ENCODE results near the gene SH3GLB1.
"Not testable (repeated sequence)": the region's sequence is repeated elsewhere in the genome, so short reads cannot be mapped to it uniquely, and the experiment has no call there.

SH3GLB1 gene

DNA sequence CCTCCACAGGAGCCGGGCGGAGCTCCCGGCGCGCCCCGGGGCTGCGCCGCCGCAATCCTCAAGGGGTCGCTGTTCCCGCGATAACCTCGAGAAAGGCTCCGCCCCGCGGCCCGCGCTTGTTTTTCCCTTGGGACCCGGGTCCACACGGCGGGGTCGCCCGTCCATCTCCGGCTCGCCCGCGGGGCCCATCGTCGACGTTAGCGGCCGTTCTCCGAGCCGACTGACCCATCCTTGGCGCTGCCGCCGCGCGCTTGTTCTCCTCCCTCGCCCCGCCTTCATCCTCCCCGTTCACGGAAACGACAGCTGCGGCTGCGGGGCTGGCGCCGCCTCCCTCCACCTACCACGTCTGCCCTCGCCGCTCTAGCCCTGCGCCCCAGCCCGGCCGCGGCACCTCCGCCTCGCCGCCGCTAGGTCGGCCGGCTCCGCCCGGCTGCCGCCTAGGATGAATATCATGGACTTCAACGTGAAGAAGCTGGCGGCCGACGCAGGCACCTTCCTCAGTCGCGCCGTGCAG lies at the start of gene SH3GLB1:
SH3GLB1 (plus strand) TSS at position 119 of the 514 bp plus-strand sequence; CDS start at position 443, 324 bp downstream.
- no peak for FAIRE-seq

DNA sequence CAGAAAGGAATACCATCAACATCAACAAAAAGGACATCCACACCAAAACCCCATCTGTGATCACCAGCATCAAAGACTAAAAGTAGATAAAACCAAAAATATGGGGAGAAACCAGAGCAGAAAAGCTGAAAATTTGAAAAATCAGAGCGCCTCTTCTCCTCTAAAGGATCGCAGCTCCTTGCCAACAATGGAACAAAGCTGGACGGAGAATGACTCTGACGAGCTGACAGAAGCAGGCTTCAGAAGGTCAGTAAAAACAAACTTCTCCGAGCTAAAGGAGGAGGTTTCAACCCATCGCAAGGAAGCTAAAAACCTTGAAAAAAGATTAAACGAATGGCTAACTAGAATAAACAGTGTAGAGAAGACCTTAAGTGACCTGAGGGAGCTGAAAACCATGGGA lies 46.0 kb upstream of the SH3GLB1 start:
- not testable (repeated sequence) for FAIRE-seq

DNA sequence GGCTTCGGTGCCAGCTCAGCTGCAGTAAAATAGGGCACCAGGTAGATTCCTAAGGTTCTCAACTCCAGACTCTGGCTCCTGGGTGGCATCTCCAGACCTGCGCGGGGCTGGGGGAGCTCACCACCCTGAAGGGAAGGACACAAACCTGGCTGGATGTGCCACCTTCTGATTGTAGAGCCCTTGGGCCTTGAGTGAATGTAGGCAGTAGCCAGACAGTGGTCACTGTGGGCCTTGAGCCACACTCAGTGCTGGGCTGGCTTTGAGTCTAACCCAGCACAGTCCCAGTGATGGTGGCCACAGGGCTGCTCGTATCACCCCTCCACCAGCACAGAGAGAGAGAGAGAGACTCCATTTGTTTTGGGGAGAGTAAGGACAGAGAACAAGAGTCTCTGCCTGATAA lies 38.0 kb upstream of the SH3GLB1 start:
- FAIRE-seq = no peak

DNA sequence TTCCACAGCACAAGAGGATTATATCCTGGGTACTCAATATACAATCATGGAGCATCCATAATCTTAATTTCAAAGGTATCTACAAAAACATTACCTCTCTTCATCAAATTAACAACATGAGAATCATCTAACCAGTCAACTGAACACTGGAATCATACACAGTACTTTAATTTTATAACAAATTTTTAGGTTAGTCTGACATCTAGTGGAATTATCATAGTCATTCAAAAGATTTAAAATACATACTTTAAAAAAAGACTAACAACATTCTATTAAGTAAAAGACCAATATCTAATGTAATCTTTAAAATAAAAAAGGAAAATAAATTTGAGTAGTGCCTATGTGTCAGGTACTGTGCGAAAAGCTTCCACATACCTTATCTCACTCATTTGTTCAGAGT lies 16.8 kb upstream of the SH3GLB1 start:
- peak; percentile 79 for FAIRE-seq

DNA sequence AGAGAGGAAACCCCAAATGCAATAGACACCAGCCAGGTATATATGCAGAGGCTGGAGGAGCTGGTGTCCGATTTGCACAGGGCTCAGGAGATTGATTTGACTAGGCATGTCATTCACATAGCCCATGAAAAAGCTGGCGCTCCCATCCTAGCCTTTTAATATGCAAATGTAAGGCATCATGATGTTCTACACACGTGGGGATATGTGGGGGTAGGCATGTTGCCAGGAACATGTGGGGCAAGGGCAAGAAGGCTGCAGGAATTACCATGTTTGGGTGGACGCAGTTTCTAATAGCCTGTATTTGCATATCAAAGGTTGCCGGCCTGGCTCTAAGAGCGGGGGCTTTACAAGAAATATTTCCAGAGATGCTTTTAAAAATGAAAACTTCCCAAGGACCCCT lies 11.7 kb upstream of the SH3GLB1 start:
- FAIRE-seq = no peak

DNA sequence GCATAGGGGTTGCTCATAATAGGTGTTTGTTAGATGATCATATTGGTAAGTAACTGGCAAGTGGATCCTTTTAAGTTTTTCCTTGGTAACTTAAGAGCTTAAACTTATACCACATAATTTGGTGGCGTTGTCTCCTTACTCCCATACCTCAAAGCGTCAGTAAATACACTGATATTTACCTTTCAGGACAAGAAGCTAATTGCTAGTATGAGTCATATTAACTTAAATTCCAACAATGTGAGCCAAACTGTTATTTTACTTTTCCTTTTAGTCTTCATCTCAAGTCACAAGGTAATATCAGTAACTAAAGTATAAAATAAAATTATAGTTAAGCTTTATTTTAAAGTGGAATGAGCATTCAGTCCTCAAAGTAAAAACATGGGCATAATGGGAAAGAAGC lies 9.0 kb upstream of the SH3GLB1 start:
- FAIRE-seq = no peak

DNA sequence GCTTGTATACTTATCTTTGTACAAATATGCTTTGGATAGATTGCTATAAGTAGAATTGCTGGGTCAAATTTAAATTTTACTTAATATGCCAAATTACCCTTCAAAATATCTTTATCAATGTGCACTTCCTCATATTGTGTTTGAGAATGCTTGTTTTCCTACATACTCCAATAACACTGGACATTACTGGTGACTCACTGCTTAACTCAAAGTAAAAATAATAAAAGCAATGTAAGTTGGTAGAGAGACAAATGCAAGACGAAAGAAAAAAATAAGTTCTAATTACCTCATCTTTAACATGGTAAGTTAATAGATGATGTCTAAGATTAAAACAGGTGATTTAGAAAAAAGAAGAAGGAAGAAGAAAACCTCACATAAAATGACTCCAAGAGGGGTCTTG lies 7.9 kb upstream of the SH3GLB1 start:
- no peak for FAIRE-seq

DNA sequence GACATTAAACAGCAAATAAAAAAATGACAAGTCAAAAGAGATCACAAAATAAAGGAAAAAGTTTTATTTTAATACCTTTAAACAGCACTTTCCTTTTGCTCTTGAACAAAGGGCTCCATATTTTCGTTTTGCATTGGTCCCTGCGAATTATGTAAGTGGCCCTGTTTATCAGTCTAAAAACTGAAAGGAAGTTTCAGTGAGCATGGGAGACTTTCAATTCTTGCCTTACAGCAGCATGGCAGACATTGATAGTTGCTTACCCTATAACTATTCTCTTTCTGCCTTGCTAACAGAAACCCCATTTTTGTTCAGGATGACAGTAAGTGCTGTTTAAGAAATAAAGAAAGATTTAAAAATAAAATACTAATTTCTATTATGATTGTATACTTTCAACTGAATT lies 5.2 kb upstream of the SH3GLB1 start:
- FAIRE-seq = no peak

DNA sequence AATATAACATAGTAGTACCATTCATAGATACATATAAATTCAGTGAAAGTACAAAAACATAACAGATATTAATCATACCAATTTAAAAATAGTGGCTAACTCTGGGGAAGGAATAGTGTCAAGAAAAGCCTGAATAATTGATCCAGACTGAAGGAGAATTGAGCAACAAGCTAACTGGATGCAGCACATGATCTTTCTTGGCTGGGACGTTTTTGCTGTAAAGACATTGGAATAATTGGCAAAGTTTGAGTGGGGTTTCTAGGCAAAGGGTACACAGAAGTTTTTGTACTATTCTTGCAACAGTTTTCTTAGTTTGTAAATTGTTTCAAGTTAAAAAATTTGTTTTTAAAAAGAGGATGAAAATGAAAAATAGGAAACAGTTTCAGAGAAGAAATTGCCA lies 2.6 kb upstream of the SH3GLB1 start:
- FAIRE-seq = no peak

DNA sequence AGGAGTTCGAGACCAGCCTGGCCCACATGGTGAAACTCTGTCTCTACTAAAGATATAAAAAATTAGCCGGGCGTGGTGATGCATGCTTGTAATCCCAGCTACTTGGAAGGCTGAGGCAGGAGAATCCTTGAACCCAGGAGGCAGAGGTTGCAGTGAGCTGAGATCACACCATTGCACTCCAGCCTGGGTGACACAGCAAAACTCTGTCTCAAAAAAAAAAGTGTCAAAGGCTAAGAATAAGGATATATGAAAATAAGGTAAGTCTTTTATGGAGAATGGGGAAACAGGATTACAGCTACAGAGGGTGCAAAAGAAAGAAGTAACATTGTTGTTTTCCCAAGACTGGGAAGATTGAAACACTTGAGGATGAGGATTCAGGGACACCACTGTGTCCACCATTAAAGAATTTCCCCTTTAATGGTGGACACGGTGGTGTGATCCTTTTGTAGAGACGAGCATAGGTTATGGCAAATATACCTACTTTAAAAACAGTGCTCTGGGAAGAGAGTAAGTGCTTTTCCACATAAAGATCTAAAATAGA lies 1.4 kb upstream of the SH3GLB1 start:
- not testable (repeated sequence) for FAIRE-seq

DNA sequence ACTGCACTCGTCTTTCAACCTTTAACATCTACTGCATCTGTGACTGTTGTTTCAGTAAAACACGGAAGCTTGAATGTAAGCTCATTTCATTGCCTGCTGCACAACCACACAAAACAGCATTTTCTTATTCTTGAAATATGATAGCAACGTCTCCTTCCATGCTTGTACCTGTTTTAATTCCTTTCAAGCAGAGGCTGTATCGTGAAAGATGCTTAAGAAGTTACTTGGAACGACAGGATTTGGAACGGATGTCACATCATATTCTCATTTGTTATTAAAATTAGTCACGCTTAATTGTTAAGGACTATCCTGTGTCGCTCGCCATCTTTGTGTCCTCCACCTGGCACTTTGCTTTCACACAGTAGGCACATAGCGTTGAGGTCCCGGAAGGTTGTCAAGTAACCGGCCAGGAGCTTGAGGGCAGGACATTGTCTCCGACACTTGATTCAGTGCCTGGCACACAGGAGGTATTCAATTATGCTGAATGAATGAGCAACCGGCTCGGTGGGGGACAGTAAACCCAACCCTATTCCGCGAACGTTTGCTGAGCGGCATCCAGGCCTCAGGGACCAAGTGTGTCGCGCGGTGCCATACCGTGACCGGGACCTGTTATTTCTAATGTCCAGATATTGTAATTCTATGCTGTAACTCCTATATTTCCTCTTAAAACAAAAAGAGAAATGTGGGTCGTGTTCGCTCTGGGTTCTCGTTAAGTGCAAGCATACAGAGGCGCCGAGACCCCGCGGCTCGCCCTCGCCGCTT lies 499 bp upstream of the SH3GLB1 start:
- no peak for FAIRE-seq

DNA sequence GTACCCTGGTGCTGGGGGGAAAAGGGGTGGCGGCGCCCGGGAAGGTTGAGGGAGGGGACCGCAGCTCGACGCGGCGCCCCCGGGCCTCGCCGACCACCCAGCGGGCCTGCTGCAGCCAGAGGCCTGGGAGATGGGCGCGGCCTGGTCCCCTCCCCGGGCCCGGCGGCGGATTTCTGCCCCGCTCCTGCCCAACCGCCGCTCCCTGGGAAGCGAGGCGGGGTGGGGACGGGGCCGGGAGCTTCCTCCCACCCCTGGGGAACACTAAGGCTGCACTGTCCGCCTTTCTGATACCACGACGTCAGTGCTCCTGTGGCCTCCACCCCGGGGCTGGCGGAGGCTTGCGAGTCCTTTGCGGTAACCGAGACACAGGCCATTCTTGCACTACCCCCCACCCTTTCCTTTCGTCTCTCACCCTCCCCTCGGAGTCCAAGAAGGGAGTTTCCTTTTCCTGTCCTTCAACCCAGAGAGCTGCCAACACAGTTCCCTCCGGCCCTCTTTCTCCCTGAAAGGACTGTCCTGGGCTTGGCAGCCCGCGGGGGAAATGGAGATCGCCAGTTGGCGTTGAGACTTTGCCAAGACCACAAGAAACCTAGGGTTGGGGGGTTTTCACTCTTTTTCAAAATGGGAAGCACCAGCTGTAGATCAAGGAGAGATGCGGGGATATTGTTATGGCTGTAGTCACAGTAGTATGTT lies 742 bp downstream of the SH3GLB1 start:
- no peak for FAIRE-seq

DNA sequence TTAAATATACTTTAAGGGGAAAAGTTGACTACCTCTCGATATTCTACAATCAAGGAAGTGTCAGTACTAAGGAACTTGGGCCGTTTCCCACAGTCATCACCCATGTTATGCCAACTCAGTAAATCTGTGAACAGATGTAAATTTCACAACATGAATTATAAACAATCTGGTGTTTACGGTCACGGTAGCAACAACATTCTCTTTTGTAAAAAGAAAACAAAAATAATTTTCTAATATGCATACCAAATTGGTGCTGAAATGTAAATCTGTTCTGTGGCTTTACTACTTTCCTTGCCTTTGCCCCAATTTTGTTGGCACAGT lies 1.2 kb downstream of the SH3GLB1 start:
- FAIRE-seq = no peak

DNA sequence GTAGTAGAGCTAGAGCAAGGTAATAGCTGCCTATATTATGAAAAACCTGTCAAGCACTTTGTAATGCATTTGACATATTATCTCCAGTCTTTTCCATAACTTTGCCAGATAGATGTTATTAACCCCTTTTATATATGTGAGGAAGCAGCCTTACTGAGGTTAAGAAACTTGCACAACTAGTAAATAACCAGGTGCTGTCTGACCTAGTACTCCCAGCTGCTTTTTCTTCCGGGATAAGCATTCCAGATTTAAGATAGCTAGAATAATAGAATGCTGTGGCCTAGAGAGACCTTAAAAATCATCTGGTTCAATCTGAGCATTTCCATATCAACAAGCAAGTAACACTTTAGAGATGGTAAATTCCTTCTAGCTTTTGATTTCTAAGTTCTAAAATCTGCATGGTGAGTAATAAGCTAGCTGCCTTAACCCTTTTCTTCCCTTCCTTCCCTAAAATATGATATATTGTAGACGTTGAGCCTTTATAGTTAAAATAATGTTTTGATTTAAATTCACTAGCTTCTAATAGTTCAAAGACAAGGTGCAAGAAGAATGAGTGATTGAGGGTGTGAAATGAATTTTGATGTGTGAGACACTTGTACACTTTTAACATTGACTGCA lies 1.8 kb downstream of the SH3GLB1 start:
- FAIRE-seq = no peak

DNA sequence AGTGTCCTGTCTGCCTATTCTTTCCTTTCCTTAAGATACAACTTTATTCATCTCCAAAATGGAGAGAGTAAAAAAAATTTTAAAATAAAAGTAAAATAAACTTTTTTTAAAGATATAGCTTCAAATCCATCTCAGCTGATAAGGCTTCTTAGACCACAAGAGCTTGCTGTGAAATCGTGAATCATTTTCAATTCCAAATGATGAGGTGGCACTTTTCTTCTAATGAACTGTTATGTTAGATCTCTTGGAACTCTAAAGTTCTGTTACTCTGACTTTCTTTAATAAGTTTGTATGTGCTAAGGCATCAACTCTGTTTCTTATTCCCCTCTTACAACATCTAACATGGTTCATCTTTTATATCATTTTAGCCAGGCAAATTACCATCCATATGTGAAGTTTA lies 4.5 kb downstream of the SH3GLB1 start:
- no peak for FAIRE-seq

DNA sequence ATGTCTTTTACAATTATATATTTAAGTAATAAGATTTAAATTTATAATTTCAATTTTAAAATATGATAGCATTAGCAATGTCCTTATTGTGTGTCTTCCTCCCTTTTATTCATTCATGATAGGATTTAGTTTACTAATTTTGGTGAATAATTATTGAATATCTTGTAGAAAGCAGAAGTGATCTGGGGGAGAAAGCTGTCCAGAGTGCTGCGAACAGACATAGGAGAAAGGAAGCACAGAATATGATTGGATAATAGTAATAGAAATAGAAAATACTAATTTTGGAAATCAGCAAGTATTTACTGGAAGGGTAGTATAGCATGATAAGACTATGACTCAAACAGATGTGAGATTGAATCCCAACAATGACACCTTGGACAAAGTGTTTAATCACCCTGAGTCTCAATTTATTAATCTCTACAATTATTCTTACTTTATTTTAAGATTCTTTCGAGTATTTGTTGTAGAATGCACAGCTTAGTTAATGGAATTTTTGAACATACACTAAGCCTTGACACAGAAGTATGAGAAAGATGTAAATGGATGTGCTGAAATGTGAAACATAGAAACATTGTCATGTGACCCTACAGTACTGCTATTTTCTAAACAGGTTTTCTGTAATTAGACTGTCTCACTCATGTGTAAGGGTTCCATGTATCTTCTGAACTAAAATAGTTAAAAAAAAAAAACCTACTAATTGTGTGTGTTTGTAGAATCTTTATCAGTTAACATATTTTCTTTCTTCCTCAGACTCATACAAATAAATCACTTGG lies 7.9 kb downstream of the SH3GLB1 start:
- peak; percentile 55 for FAIRE-seq

DNA sequence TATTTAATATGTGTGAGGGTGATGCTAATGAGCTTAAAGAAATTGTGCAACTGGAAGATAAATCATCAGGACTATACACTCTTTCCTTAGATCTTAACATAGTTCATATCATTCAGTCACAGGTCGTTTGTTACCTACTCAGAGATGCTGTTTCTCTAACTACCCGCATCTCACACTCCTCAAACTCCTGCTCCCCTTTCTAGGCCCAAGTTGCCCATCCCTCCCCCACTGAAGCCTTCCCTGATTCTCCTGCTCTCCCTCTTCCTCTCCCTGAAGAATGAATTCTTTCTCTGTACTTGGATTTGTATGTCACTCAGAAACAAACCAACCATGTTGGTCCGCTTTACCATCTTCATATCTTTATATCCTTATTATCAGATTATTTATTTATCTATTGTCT lies 9.1 kb downstream of the SH3GLB1 start:
- FAIRE-seq = no peak

DNA sequence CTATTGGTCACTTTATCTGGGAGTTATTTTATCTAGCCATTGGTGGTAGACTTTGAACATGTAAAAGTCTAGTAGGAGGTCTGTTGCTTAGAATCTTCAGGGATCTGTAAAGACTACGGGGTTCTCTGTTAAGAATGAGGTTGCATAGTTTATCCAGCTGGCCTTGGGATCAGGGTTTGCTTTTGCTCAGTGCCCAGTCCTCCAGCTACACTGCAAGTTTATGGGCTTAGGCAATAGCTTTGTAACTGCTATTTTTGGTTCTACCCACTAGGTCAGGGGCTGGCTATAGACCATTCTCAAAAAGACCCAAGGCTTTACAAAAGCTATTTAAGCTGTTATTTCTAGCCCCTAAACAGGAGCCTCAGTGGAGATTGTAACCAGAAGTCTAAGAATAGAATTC lies 9.8 kb downstream of the SH3GLB1 start:
- no peak for FAIRE-seq

DNA sequence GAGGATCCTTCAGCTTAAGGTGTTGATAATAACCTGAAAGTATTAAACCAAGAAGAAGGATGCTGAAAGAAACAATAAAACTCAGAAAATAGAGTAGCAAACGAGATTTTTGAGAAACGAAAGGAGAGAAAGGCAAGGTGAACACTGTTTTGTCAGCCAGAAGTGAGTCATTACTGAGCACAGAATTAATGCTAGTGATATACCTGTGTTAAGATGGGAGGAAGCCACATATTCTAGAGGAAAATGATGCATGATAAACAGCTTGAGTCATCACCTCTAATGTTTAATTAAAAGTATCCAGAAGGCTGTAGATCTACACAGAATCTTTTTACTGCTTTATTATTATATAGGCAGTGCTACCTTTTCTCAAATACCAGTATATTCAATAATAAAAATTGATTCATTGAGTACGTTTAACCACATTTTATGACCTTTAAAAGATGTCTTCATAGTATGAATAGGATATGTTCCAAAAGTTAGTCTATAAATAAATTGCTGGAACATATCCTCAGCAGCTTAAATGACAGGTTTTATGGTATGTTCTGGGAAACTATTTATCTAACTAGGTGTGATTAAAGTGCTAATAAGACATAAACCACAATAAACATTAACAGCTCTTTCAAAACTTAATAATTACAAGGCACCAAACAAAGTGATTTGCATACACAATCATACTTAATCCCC lies 10.3 kb downstream of the SH3GLB1 start:
- peak; percentile 6 for FAIRE-seq

DNA sequence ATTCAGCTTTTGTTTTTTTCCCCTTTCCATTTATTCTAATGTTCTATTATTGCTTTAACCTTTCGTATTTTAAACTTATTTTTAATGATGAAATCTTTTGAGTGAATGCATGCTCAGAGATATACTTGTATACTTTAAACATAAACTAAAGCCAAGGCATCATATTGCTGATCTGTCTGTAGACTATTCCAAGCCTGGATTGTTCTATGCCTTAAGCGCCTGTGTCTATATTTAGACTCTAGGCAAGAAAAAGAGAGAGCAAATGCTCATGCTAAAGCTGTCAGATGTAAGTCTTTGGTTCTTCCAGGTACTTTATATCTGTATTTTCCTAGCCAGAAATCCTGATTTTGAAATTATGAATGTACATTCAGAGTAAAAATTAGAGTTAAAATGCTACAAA lies 14.4 kb downstream of the SH3GLB1 start:
- FAIRE-seq = no peak

DNA sequence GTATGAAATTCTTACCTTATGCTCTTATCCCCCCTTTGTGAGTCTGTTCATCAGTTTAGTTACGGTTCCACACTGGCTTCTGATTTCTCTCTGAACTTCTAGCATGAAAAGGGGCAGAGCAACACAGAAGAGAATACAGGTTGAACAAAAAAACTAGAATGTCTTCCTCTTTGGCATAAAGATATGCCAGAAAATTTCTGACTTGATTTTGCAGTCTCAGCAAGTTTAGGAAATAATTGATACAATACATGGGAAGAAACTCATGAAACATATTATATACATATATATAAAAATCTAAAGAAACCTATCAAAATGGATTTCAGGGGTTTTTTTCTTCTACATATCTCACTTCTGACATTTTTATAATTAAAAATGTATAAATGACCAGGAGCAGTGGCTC lies 27.0 kb downstream of the SH3GLB1 start:
- no peak for FAIRE-seq

DNA sequence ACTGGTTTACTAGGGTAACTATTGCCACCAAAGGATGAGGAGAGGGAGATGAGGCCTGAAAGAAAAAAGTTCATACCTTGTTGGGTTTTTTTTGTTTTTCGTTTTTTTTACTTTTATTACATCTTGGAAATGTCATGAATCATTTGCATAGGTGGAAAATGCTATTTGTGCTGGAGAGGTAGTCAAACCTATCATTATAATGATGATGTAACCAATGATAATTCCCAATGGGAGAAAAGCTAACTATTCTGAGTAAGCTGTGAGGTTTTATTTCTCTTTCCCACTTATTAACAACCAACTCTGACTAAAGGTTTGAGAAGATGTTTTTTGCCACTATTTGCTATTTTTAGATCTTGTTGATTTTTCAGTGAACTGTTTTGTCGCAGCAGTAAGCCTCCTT lies 29.0 kb downstream of the SH3GLB1 start:
- FAIRE-seq = no peak

Data from G401.6 (cell line).